ENCODE measurements around the gene DENND2D.
"Not testable (repeated sequence)": the region's sequence is repeated elsewhere in the genome, so short reads cannot be mapped to it uniquely, and the experiment has no call there.

Gene DENND2D

GRCh38 chr1:111220302-111220890 is 19.9 kb upstream of the DENND2D start:
- no peak overlapping the region for H3K9ac ChIP-seq (ENCODE audit: low read depth, low read length)
- H3K4me1 ChIP-seq (ENCODE audit: insufficient read depth, low read length), result peaks cover 11% of the 10 kb centered on the region; the same call in 1 of the 2 replicates
- no peaks in the 10 kb centered on the region for H3K27me3 ChIP-seq (ENCODE audit: insufficient read depth, low read length)
- H3K9me3 ChIP-seq (ENCODE audit: insufficient read depth, low read depth, low read length), result no peaks in the 10 kb centered on the region
- no peak overlapping the region for H3K27ac ChIP-seq (ENCODE audit: low read length)
- no peaks in the 10 kb centered on the region for H3K36me3 ChIP-seq (ENCODE audit: insufficient read depth, low read depth, low read length)
- no peak overlapping the region for H3K4me3 ChIP-seq (ENCODE audit: low read length)

GRCh38 chr1:111219557-111220286 is 19.3 kb upstream of the DENND2D start:
- Histone ChIP-seq H3K9me3 (ENCODE audit: insufficient read depth, low read depth, low read length) (no peaks in the 10 kb centered on the region), H3K9ac (ENCODE audit: low read depth, low read length) (no peak overlapping the region), H3K27ac (ENCODE audit: low read length) (no peak overlapping the region), H3K4me1 (ENCODE audit: insufficient read depth, low read length) (peaks cover 13% of the 10 kb centered on the region; the same call in 1 of the 2 replicates), H3K4me3 (ENCODE audit: low read length) (no peak overlapping the region), H3K27me3 (ENCODE audit: insufficient read depth, low read length) (no peaks in the 10 kb centered on the region), H3K36me3 (ENCODE audit: insufficient read depth, low read depth, low read length) (no peaks in the 10 kb centered on the region)

GRCh38 chr1:111218701-111219556 is 18.5 kb upstream of the DENND2D start:
- no peak overlapping the region for H3K9ac ChIP-seq (ENCODE audit: low read depth, low read length)
- peaks cover 16% of the 10 kb centered on the region; the same call in 1 of the 2 replicates for H3K4me1 ChIP-seq (ENCODE audit: insufficient read depth, low read length)

GRCh38 chr1:111217183-111217910 is 16.9 kb upstream of the DENND2D start:
- no peak overlapping the region for H3K4me3 ChIP-seq (ENCODE audit: low read length)
- peaks cover 16% of the 10 kb centered on the region; the same call in 1 of the 2 replicates for H3K4me1 ChIP-seq (ENCODE audit: insufficient read depth, low read length)
- no peaks in the 10 kb centered on the region for H3K27me3 ChIP-seq (ENCODE audit: insufficient read depth, low read length)
- no peaks in the 10 kb centered on the region for H3K36me3 ChIP-seq (ENCODE audit: insufficient read depth, low read depth, low read length)
- no peaks in the 10 kb centered on the region for H3K9me3 ChIP-seq (ENCODE audit: insufficient read depth, low read depth, low read length)
- H3K9ac ChIP-seq (ENCODE audit: low read depth, low read length), result no peak overlapping the region
- H3K27ac ChIP-seq (ENCODE audit: low read length), result no peak overlapping the region

More at GRCh38 chr1:111218701-111219556, 18.5 kb upstream of the DENND2D start:
- H3K9me3 ChIP-seq (ENCODE audit: insufficient read depth, low read depth, low read length), result no peaks in the 10 kb centered on the region
- no peaks in the 10 kb centered on the region for H3K36me3 ChIP-seq (ENCODE audit: insufficient read depth, low read depth, low read length)
- no peak overlapping the region for H3K27ac ChIP-seq (ENCODE audit: low read length)
- no peaks in the 10 kb centered on the region for H3K27me3 ChIP-seq (ENCODE audit: insufficient read depth, low read length)
- no peak overlapping the region for H3K4me3 ChIP-seq (ENCODE audit: low read length)

GRCh38 chr1:111216751-111217150 is 16.3 kb upstream of the DENND2D start:
- no peaks in the 10 kb centered on the region for H3K9me3 ChIP-seq (ENCODE audit: insufficient read depth, low read depth, low read length)
- H3K27me3 ChIP-seq (ENCODE audit: insufficient read depth, low read length), result no peaks in the 10 kb centered on the region
- peaks cover 16% of the 10 kb centered on the region; the same call in 1 of the 2 replicates for H3K4me1 ChIP-seq (ENCODE audit: insufficient read depth, low read length)
- no peak overlapping the region for H3K9ac ChIP-seq (ENCODE audit: low read depth, low read length)
- no peak overlapping the region for H3K4me3 ChIP-seq (ENCODE audit: low read length)
- H3K36me3 ChIP-seq (ENCODE audit: insufficient read depth, low read depth, low read length), result no peaks in the 10 kb centered on the region
- no peak overlapping the region for H3K27ac ChIP-seq (ENCODE audit: low read length)

- not testable (repeated sequence) for H3K9me3 ChIP-seq (ENCODE audit: insufficient read depth, low read depth, low read length); H3K4me3 ChIP-seq (ENCODE audit: low read length); H3K36me3 ChIP-seq (ENCODE audit: insufficient read depth, low read depth, low read length); H3K27ac ChIP-seq (ENCODE audit: low read length); H3K9ac ChIP-seq (ENCODE audit: low read depth, low read length); H3K27me3 ChIP-seq (ENCODE audit: insufficient read depth, low read length)
- H3K4me1 ChIP-seq (ENCODE audit: insufficient read depth, low read length), result peaks cover 16% of the 10 kb centered on the region; the same call in 1 of the 2 replicates
Observed at GRCh38 chr1:111215285-111215684, 14.8 kb upstream of the DENND2D start.

GRCh38 chr1:111214884-111215283 is 14.4 kb upstream of the DENND2D start:
- H3K9me3 ChIP-seq (ENCODE audit: insufficient read depth, low read depth, low read length), result no peaks in the 10 kb centered on the region
- peaks cover 14% of the 10 kb centered on the region; the same call in 1 of the 2 replicates for H3K4me1 ChIP-seq (ENCODE audit: insufficient read depth, low read length)
- H3K27me3 ChIP-seq (ENCODE audit: insufficient read depth, low read length), result no peaks in the 10 kb centered on the region
- H3K36me3 ChIP-seq (ENCODE audit: insufficient read depth, low read depth, low read length), result no peaks in the 10 kb centered on the region
- H3K9ac ChIP-seq (ENCODE audit: low read depth, low read length), result no peak overlapping the region
- no peak overlapping the region for H3K27ac ChIP-seq (ENCODE audit: low read length)
- no peak overlapping the region for H3K4me3 ChIP-seq (ENCODE audit: low read length)

- Histone ChIP-seq H3K27me3 (ENCODE audit: insufficient read depth, low read length) (no peaks in the 10 kb centered on the region), H3K27ac (ENCODE audit: low read length) (no peak overlapping the region), H3K4me1 (ENCODE audit: insufficient read depth, low read length) (peaks cover 8% of the 10 kb centered on the region; the same call in 1 of the 2 replicates), H3K36me3 (ENCODE audit: insufficient read depth, low read depth, low read length) (no peaks in the 10 kb centered on the region), H3K9ac (ENCODE audit: low read depth, low read length) (no peak overlapping the region), H3K4me3 (ENCODE audit: low read length) (no peak overlapping the region), H3K9me3 (ENCODE audit: insufficient read depth, low read depth, low read length) (no peaks in the 10 kb centered on the region)
Observed at GRCh38 chr1:111214074-111214801, 13.8 kb upstream of the DENND2D start.

GRCh38 chr1:111213412-111213811 is 13.0 kb upstream of the DENND2D start:
- no peaks in the 10 kb centered on the region for H3K36me3 ChIP-seq (ENCODE audit: insufficient read depth, low read depth, low read length)
- no peak overlapping the region for H3K9ac ChIP-seq (ENCODE audit: low read depth, low read length)
- H3K4me1 ChIP-seq (ENCODE audit: insufficient read depth, low read length), result peaks cover 8% of the 10 kb centered on the region; the same call in 1 of the 2 replicates
- H3K27me3 ChIP-seq (ENCODE audit: insufficient read depth, low read length), result no peaks in the 10 kb centered on the region
- no peak overlapping the region for H3K4me3 ChIP-seq (ENCODE audit: low read length)
- H3K9me3 ChIP-seq (ENCODE audit: insufficient read depth, low read depth, low read length), result no peaks in the 10 kb centered on the region
- H3K27ac ChIP-seq (ENCODE audit: low read length), result no peak overlapping the region

- no peaks in the 10 kb centered on the region for H3K9me3 ChIP-seq (ENCODE audit: insufficient read depth, low read depth, low read length)
- no peaks in the 10 kb centered on the region for H3K36me3 ChIP-seq (ENCODE audit: insufficient read depth, low read depth, low read length)
- H3K27me3 ChIP-seq (ENCODE audit: insufficient read depth, low read length), result no peaks in the 10 kb centered on the region
- peaks cover 6% of the 10 kb centered on the region; the same call in 1 of the 2 replicates for H3K4me1 ChIP-seq (ENCODE audit: insufficient read depth, low read length)
- H3K9ac ChIP-seq (ENCODE audit: low read depth, low read length), result no peak overlapping the region
- H3K27ac ChIP-seq (ENCODE audit: low read length), result no peak overlapping the region
- no peak overlapping the region for H3K4me3 ChIP-seq (ENCODE audit: low read length)
Observed at GRCh38 chr1:111212634-111213335, 12.3 kb upstream of the DENND2D start.

Data from iPS-20b (cell line).